HepG2 (cell line): ENCODE results near the gene SLC25A25. TPM values are rescaled to one million over a fixed set of nuclear protein-coding genes. Genes with fewer than 3 reads are reported as not detected.

Experiments
- ATAC-seq: fragments of 200-7000 bp; cut with Tn5 transposase; 3 replicates; pipeline ENCODE4 v1.9.1; 2020; ENCODE audit warnings: mild to moderate bottlenecking, moderate library complexity
- BruUV-seq: library from RNA; stranded (reverse); fragments of 400-500 nt; replicated peaks from 2 replicates; lab custom pipeline; 2021; lab: Mats Ljungman, UMichigan
- CTCF ChIA-PET: fragments of 300-600 bp; formaldehyde crosslinking; extraction: SDS; loops from one replicate; lab custom pipeline; 2021; ENCODE audit warnings: low total read pairs, inconsistent platforms, low intra/inter-chr PET ratio; lab: Yijun Ruan, JAX
- POLR2A ChIA-PET: fragments of 350-600 bp; sonication (Branson Sonifier 250); formaldehyde crosslinking; loops from one replicate; lab custom pipeline; 2020; ENCODE audit warnings: antibody characterized with exemption, inconsistent platforms; lab: Yijun Ruan, JAX
- DNase-seq: peaks from one replicate; pipeline ENCODE4 v3.0.0-alpha.2; 2015; ENCODE audit warnings: low spot score
- FAIRE-seq: peaks from 3 replicates; lab custom pipeline; 2011; peaks lifted over from hg19 to GRCh38; lab: Jason Lieb, UNC
- H2AFZ ChIP-seq: one replicate; pipeline ENCODE4 v1.6.1; 2011; ENCODE audit warnings: low read length, inconsistent platforms
- H3K27ac ChIP-seq: fragments of 300-600 bp; 3 replicates; pipeline ENCODE4 v1.8.0; 2011; ENCODE audit warnings: mixed run types, mild to moderate bottlenecking, mixed read lengths, low read length, inconsistent platforms; ENCODE audit not compliant: insufficient read depth; ENCODE audit errors: extremely low read length
- H3K27me3 ChIP-seq, 2 experiments: fragments of 200-600 bp in 1 of 2; 2 replicates in 1 of 2; 3 replicates in 1 of 2; pipeline versions ENCODE4 v1.6.0 to v1.8.0; 2011; ENCODE audit warnings: low read length in 2 of 2, mild to moderate bottlenecking in 2 of 2, moderate library complexity in 2 of 2, inconsistent platforms in 1 of 2; ENCODE audit not compliant: insufficient read depth in 2 of 2, control insufficient read depth in 1 of 2
- H3K36me3 ChIP-seq, 2 experiments: fragments of 200-600 bp in 1 of 2; replicated peaks in 1 of 2; 2 replicates in 1 of 2; 3 replicates in 1 of 2; pipeline versions ENCODE4 v1.5.1 to v1.8.0; 2011; ENCODE audit warnings: low read length in 2 of 2, inconsistent platforms in 1 of 2; ENCODE audit not compliant: insufficient read depth in 2 of 2, control insufficient read depth in 1 of 2
- H3K4me1 ChIP-seq: 2 replicates; pipeline ENCODE4 v1.5.1; 2012; ENCODE audit warnings: low read length, inconsistent platforms; ENCODE audit not compliant: insufficient read depth
- H3K4me2 ChIP-seq: 2 replicates; pipeline ENCODE4 v1.6.0; 2011; ENCODE audit warnings: low read depth, low read length, inconsistent platforms
- H3K4me3 ChIP-seq, 3 experiments: fragments of 200-600 bp in 1 of 3; sonication (generic), shearing (Covaris generic) in 1 of 3; replicated peaks in 1 of 3; 2 replicates each; pipeline ENCODE4 v1.5.1; 2011 to 2016; ENCODE audit warnings: low read length in 3 of 3, inconsistent platforms in 2 of 3, low read depth in 2 of 3, mild to moderate bottlenecking in 2 of 3, control low read depth in 1 of 3, mixed read lengths in 1 of 3; ENCODE audit not compliant: insufficient read depth in 1 of 3
- H3K79me2 ChIP-seq: one replicate; pipeline ENCODE4 v1.6.1; 2011; ENCODE audit warnings: low read length, inconsistent platforms; ENCODE audit not compliant: insufficient read depth
- H3K9ac ChIP-seq: 2 replicates; pipeline ENCODE4 v1.6.0; 2011; ENCODE audit warnings: mild to moderate bottlenecking, low read depth, low read length, inconsistent platforms; ENCODE audit not compliant: insufficient read depth
- H3K9me3 ChIP-seq: 2 replicates; pipeline ENCODE4 v1.5.1; 2012; ENCODE audit warnings: mild to moderate bottlenecking, low read length
- H4K20me1 ChIP-seq: 2 replicates; pipeline ENCODE4 v1.6.0; 2011; ENCODE audit warnings: inconsistent platforms, mild to moderate bottlenecking, low read length, moderate library complexity; ENCODE audit not compliant: insufficient read depth
- AHDC1 ChIP-seq: sonication (generic); formaldehyde crosslinking; IDR thresholded peaks from 2 replicates; pipeline ENCODE4 v1.5.1; 2020; ENCODE audit warnings: mild to moderate bottlenecking, missing genetic modification reagents, borderline replicate concordance
- GATAD1 ChIP-seq: IDR thresholded peaks from 2 replicates; pipeline ENCODE4 v1.6.1; 2016; ENCODE audit warnings: missing genetic modification reagents, missing compliant biosample characterization
- GATAD2A ChIP-seq: IDR thresholded peaks from 2 replicates; pipeline ENCODE4 v1.6.1; 2016
- GPBP1L1 ChIP-seq: sonication (generic); formaldehyde crosslinking; IDR thresholded peaks from 2 replicates; pipeline ENCODE4 v1.5.0; 2020; ENCODE audit warnings: mild to moderate bottlenecking, missing genetic modification reagents
- GTF2F1 ChIP-seq: fragments of 150-350 bp; IDR thresholded peaks from 2 replicates; pipeline ENCODE4 v1.6.1; 2014; ENCODE audit warnings: low read length
- KMT2B ChIP-seq: IDR thresholded peaks from 2 replicates; pipeline ENCODE4 v1.6.1; 2016; ENCODE audit warnings: missing genetic modification reagents, missing compliant biosample characterization
- PAX8 ChIP-seq: sonication (generic); formaldehyde crosslinking; IDR thresholded peaks from 2 replicates; pipeline ENCODE4 v1.8.0; 2022; ENCODE audit warnings: mild to moderate bottlenecking, missing genetic modification reagents, borderline replicate concordance
- RAD51 ChIP-seq: fragments of 450-650 bp; IDR thresholded peaks from 2 replicates; pipeline ENCODE4 v1.6.1; 2016; ENCODE audit warnings: borderline replicate concordance
- SALL2 ChIP-seq: sonication (generic); formaldehyde crosslinking; IDR thresholded peaks from 2 replicates; pipeline ENCODE4 v1.8.1; 2023; ENCODE audit warnings: mild to moderate bottlenecking, missing genetic modification reagents, inconsistent platforms
- STAT5B ChIP-seq: sonication (generic); formaldehyde crosslinking; IDR thresholded peaks from 2 replicates; pipeline ENCODE4 v1.4.0; 2020; ENCODE audit warnings: missing genetic modification reagents
- TRAFD1 ChIP-seq: sonication (generic); formaldehyde crosslinking; IDR thresholded peaks from 2 replicates; pipeline ENCODE4 v1.5.1; 2020; ENCODE audit warnings: missing genetic modification reagents, mild to moderate bottlenecking, borderline replicate concordance
- ZNF362 ChIP-seq: sonication (generic); formaldehyde crosslinking; IDR thresholded peaks from 2 replicates; pipeline ENCODE4 v1.4.0; 2020; ENCODE audit warnings: missing genetic modification reagents, mild to moderate bottlenecking, borderline replicate concordance
- ZNF781 ChIP-seq: sonication (generic); formaldehyde crosslinking; IDR thresholded peaks from 2 replicates; pipeline ENCODE4 v1.5.1; 2020; ENCODE audit warnings: borderline replicate concordance, mild to moderate bottlenecking, missing genetic modification reagents; ENCODE audit errors: not compliant biosample characterization
- WGBS: methylation state at CpG from one replicate; pipeline ENCODE4 v1.1.6; 2017; ENCODE audit warnings: low lambda C conversion rate; 5-methylcytosine and 5-hydroxymethylcytosine counted together
- in situ Hi-C: cut with HindIII; loops from 2 replicates; pipeline ENCODE4 v1.10.0; 2017; ENCODE audit warnings: low pct_unique_long_range_greater_than_20kb; ENCODE audit not compliant: extremely low pct_ligation_motif_present
- intact Hi-C: fragments of 100-400 bp; cut with micrococcal nuclease; formaldehyde crosslinking; loops from one replicate; pipeline ENCODE4 v1.10.0; 2022; ENCODE audit not compliant: unreplicated experiment
- polyA plus RNA-seq, 8 experiments: library from polyadenylated mRNA; depleted of rRNA in 3 of 8; stranded (reverse) in 7 of 8; unstranded in 1 of 8; fragments of >200 nt; fragmentation: Illumina TruSeq in 4 of 8; extraction: Trizol in 4 of 8; gene quantifications; 2 replicates each; pipeline versions ENCODE4 v1.2.1 to v1.2.3, GENCODE V29; 2011 to 2016; ENCODE audit warnings: low read depth in 4 of 8, missing spikeins in 1 of 8, mixed read lengths in 1 of 8; ENCODE audit not compliant: insufficient read depth in 1 of 8
- total RNA-seq, 5 experiments: library from RNA; depleted of rRNA; stranded (reverse); fragments of >200 nt; fragmentation: Illumina TruSeq; extraction: Trizol; gene quantifications; 2 replicates each; pipeline ENCODE4 v1.2.3, GENCODE V29; 2016; ENCODE audit warnings: low read depth in 1 of 5

SLC25A25 gene
- total and polyA plus RNA-seq, 2 of the 13 experiments (the other 11 are each of a cell fraction or from before 2014, with no cell fraction given), result 10.5 to 24.8 TPM

- CTCF ChIA-PET, result no interaction called here
- DNase-seq, result no peak
- H3K36me3 ChIP-seq, result no peaks in the 10 kb centered on the region; a peak in 1 of 5 replicates
- H3K9me3 ChIP-seq, result no peaks in the 10 kb centered on the region
- no peak overlapping the region for H3K9ac ChIP-seq
- no peak for FAIRE-seq
- peaks cover 16% of the 10 kb centered on the region for H3K79me2 ChIP-seq
- H2AFZ ChIP-seq, result no peak overlapping the region
- H3K27me3 ChIP-seq, result no peaks in the 10 kb centered on the region
- TF ChIP-seq AHDC1, result no peak
- TF ChIP-seq PAX8 (CRISPR knock-in tag), result no peak
- no peak for TF ChIP-seq GATAD1 (CRISPR knock-in tag)
- TF ChIP-seq STAT5B (CRISPR knock-in tag), result no peak
- TF ChIP-seq SALL2 (CRISPR knock-in tag), result no peak
- TF ChIP-seq KMT2B (CRISPR knock-in tag), result no peak
- TF ChIP-seq RAD51, result no peak
- no peak for TF ChIP-seq ZNF362
- TF ChIP-seq ZNF781, result no peak
- TF ChIP-seq GATAD2A (CRISPR knock-in tag), result no peak
- TF ChIP-seq GPBP1L1 (CRISPR knock-in tag), result no peak
- TF ChIP-seq TRAFD1 (CRISPR knock-in tag), result no peak
- no peak for TF ChIP-seq GTF2F1
- TF ChIP-seq, all 625 proteins: peak for 0
- in situ Hi-C loops (no loop called here), intact Hi-C loops (no loop called here)
- no peak overlapping the region for H3K27ac ChIP-seq
- H3K4me2 ChIP-seq, result no peak overlapping the region
- ATAC-seq, result no peak
- no TSS peak for BruUV-seq
- POLR2A ChIA-PET, result interaction anchor here (3.4 kb wide), 1 partner anchor 12 kb away, joined by 17 read pairs; no protein-coding TSS in a partner anchor
- H3K4me3 ChIP-seq, result no peak overlapping the region
- peaks cover 26% of the 10 kb centered on the region for H3K4me1 ChIP-seq
- no peaks in the 10 kb centered on the region for H4K20me1 ChIP-seq
- WGBS, result 94% methylated on average over 4 of the region's 4 CpGs
Measured at GRCh38 chr9:128085943-128086342, 17.9 kb downstream of the SLC25A25 start.
